ENCODE data around the gene GCLM.
"Not testable (repeated sequence)": the region's sequence is repeated elsewhere in the genome, so short reads cannot be mapped to it uniquely, and the experiment has no call there.

GRCh38 chr1:93850687-93851326 is 58.4 kb downstream of the GCLM start:
- TF ChIP-seq CTCF (conservative IDR thresholded peaks at IDR 0.05; ENCODE audit: low read depth, low read length) (peak; percentile 38), RAD21 (IDR thresholded peaks at IDR 0.05; ENCODE audit: low read length) (peak; percentile 47)
- not testable (repeated sequence) for TF ChIP-seq CEBPB (IDR thresholded peaks at IDR 0.05; ENCODE audit: low read depth, low read length); CHD1 (IDR thresholded peaks at IDR 0.05; ENCODE audit: low read depth, low read length); RCOR1 (IDR thresholded peaks at IDR 0.05; ENCODE audit: insufficient replicate concordance, low read length); POLR2A (IDR thresholded peaks at IDR 0.05; ENCODE audit: low read depth, low read length); BHLHE40 (IDR thresholded peaks at IDR 0.05; ENCODE audit: low read depth, low read length); MAZ (IDR thresholded peaks at IDR 0.05; ENCODE audit: borderline replicate concordance, low read depth, low read length)
- TF ChIP-seq, protein P1, sequence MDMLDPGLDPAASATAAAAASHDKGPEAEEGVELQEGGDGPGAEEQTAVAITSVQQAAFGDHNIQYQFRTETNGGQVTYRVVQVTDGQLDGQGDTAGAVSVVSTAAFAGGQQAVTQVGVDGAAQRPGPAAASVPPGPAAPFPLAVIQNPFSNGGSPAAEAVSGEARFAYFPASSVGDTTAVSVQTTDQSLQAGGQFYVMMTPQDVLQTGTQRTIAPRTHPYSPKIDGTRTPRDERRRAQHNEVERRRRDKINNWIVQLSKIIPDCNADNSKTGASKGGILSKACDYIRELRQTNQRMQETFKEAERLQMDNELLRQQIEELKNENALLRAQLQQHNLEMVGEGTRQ (IDR thresholded peaks at IDR 0.05; ENCODE audit: low read depth, low read length): not testable (repeated sequence)
- TF ChIP-seq, protein P2, sequence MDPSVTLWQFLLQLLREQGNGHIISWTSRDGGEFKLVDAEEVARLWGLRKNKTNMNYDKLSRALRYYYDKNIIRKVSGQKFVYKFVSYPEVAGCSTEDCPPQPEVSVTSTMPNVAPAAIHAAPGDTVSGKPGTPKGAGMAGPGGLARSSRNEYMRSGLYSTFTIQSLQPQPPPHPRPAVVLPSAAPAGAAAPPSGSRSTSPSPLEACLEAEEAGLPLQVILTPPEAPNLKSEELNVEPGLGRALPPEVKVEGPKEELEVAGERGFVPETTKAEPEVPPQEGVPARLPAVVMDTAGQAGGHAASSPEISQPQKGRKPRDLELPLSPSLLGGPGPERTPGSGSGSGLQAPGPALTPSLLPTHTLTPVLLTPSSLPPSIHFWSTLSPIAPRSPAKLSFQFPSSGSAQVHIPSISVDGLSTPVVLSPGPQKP (IDR thresholded peaks at IDR 0.05; ENCODE audit: borderline replicate concordance, low read depth, low read length): not testable (repeated sequence)
